ENCODE results near the gene SCARB1.

The SCARB1 gene

DNA sequence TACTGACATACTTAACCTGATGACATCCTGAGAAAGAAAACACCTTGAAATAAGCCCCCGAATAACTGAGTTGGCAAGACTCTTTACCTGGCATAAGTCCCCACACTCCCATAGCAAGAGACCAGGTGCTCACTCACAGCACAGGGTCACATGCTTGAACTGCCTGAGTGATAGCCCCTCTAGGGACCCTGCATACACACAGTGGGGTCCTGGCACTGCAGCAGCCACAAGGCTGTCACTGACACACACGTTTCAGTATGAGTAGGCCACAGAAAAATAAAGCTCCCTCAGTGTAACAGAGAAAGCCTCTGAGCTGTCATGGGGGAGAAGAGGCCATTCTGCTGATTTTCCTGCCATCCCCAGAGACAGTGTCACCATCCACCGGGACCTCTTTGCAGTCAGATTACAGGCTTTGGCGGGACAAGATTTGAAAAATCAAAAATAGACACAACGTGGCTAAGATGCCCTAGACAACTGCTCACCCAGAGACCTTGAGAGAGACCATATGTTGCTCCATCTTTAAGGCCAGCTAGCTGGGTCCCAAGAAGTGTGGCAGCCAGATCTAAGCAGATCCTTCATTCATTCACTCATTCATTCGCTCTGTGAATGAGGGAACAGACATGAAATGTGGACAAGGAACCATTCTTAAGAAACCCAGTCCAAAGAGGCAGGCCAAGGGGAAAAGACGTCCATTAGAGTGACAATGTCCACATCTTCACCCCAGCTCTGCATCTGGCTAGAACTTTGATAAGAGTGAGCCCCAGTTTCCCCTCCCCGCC lies 1.6 kb downstream of the SCARB1 start:
- peak in 4 of 14 donors; percentile 11 to 67 (median 40) for DNase-seq

DNA sequence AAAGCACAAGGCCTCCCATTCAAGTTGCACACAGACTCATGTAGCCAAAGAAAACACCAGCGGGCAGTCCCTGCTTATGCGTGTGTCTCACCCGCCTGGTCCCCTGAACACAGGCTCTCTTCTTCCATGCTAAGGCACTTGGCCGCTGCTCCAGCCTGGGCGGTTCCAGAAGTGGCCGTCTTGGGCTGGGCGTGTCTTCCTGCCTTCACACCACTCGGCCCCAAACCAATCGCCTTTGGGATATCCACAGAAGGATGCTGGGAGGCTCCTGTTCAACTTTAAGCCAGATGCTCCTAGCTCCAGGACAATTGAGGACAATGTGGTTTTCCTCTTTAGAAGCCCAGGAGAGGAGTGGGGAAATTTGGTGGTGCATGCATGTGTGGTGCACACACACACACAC lies 2.2 kb downstream of the SCARB1 start:
- DNase-seq, result peak in 12 of 14 donors; percentile 40 to 85 (median 72)

DNA sequence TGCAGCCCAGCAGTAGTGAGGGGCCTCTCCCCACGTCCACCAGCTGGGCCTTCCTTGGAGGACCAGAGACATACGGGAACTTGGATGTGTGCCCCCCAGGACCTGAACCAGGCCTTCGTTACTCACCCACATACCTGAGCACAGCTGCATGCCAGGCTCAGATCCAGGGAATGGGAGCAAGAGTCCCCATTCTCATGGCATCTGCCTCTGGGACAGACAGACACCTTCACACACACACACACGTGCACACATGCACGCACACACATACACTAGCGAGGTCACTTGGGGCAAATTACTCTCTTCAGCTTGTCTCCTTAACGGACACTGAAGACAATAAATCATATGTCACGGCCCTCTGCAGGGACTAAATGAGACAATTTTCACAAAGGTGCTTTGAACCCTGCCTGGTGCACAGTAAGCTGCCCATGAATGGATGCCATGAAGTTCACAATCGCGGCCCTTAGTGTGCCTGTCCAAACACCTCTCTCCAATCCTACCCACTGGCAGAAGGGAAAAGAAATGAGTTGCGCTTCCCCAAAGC lies 5.7 kb downstream of the SCARB1 start:
- DNase-seq, result no peak

- DNase-seq, result no peak
Observed at GRCh38 chr12:124856842-124857178, 6.9 kb downstream of the SCARB1 start.

- no peak for DNase-seq
Observed at GRCh38 chr12:124856132-124856841, 7.4 kb downstream of the SCARB1 start.

GRCh38 chr12:124855275-124855957 lies 8.2 kb downstream of the SCARB1 start:
- no peak for DNase-seq

DNA sequence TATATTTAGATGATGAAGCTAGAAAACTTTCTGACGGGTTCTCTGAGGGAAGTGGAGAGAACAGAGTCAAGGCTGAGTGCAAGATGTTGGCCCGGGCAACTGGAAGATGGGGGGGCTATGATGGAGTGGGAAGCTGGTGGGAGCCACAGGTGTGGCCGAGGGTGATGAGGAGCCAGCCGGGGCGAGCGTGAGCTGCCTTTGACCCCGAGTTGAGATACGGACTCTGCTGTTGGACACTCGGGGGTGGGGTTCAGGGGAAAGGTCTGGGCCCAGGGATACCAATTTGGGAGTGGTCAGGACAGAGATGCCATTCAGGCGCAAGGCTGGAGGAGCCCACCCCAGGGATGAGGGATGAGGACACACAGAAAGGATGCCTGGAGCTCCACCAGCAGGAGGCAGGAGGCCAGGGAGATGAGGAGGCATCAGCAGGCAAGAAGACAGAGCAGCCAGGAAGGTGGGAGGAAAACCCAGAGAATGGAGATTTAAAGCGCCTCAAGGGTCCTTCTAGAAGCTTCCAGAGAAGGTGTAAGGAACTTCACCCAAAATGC lies 9.0 kb downstream of the SCARB1 start:
- no peak for DNase-seq

DNA sequence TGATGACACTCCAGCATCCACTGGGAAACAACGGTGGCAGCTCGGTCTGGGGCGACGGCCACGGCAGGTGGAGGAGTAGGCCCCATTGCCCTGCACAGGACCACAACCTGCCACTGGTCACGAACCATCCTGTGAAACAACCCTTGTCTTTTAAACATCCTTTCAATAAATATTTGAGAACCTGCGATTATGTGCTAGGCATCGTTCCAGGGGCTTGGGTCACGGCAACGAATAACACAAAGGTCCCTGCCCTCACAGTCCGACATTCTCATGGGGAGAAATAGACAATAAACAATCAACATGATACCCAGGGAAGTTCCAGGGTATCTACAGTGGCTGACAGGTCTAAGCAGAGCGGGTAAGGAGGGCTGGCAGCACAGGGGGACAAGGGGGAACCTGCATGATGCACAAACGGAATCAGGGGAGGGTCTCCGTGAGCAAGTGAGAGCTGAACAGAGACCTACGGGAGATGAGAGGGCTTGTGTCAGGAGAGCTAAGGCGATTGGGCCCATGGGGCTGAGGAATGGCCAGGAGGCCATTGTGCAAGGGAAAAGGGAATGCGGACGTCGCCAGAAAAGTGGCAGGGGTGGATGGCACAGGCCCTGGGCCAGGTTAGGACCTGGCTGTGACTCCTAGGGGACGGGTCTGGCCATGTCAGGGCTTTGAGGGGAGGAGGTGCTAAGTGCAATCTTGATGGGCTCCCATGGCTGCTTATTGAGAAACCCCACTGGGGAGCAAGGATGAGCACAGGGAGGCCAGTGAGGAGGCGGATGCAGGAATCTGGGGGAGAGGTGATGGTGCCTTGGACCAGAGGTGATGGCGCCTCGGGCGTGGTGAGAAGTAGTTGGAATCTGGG lies 9.7 kb downstream of the SCARB1 start:
- DNase-seq, result no peak

DNA sequence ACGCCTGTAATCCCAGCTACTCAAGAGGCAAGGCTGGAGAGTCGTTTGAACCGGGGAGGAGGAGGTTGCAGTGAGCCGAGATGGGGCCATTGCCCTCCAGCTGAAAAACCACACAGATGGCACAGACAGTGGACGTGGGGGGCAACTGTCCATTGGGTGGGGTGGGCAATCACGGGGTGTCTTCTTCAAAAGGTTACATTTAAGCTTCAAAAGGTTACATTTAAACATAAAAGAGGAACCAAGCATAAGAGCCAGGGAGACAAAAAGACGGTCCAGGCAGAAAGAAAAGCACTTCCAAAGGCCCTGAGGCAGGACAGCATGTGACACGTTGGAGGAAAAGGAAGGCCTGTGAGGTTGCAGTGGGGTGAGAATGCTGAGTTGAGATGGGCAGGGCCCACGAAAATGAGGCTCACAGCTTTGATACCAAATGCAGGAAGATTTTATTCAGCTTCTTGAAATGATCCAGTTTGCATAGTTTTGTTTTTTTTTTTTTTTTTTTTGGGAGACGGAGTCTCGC lies 10.7 kb downstream of the SCARB1 start:
- no peak for DNase-seq

GRCh38 chr12:124852329-124852831 lies 11.3 kb downstream of the SCARB1 start:
- DNase-seq, result peak in 7 of 14 donors; percentile 12 to 61 (median 49)

- DNase-seq, result no peak
Observed at GRCh38 chr12:124851342-124851741, 12.3 kb downstream of the SCARB1 start.

- no peak for DNase-seq
Observed at GRCh38 chr12:124849382-124849781, 14.3 kb downstream of the SCARB1 start.

DNA sequence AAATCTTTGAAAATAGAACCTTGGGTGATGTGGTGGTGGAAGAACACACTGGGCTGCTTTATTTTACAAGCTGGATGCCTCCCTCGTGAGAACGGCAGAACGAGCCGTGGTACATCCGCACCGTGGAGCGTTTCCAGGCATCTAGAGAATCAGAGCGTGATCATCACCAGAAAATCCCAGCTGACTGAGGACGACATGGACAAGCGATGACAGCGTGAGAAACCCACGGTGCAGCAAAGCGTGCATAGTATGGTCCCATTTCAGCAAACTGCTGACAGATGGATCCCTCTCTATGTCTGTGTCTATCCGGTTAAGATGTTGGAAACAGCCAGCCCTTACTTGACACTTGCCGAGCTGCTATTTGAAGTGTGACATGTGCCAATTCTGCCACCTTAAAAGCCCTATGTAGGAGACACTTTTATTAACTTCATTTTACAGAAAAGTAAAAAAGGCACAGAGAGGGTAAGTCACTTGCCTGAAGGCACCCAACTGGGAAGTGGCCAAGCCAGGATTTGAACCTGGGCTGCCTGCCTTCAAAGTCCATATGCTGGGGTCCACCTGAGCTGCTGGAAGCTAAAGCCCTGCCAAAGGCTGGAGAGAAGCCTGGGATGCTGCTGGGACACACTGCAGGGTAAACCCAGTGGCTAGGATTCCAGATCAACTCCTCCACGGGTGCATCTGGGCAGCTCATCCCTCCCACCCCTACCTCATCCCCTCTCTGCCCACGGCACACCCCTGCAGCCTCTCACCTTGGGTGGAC lies 14.9 kb downstream of the SCARB1 start:
- DNase-seq, result peak in 4 of 14 donors; percentile 15 to 68 (median 28)

DNA sequence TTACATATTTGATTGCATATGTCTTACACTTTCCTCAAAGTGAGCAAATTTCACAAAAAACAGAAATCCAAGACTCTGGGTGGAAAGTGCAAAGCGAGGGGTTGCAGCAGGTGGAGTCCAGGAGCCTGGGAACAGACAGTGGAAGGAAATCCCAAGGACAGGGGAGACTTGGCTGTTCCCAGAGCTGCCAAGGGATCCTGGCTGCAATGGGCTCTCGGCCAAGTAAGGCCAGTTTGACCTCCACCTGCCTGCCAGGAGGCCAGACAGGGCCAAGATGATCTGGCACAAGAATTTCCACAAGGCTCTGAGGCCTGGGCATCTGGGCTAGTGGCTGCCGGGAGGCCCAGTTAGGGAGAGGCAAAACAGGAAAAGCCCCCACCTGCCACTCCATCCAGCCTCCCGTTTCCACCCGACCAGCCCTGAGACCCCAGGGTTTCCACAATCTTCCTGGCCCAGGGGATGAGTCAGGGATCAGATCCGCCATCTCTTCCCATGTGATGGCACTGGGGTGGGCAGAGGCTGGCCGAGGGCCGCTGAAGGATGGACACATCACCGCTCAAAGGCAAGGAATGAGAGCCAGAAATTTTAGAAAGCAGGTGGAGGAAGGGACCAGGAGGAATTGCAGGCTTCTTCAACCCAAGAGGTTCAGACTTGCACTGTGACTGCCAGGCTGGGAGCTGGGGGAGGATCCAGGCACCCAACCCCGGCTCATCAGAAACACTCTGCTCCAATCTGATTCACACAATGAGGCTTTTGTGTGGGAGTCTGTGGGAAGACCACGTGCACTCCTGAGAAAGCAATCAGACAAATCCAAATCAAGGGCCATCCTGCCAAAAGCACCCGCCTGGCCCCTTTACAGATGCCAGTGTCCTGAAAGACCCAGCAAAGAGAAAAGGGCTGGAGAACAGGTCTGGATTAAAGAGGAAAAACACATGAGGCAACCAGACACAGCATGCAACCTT lies 16.3 kb downstream of the SCARB1 start:
- DNase-seq, result peak; percentile 16 to 82 (median 74)

- no peak for DNase-seq
Observed at GRCh38 chr12:124844411-124845397, 19.0 kb downstream of the SCARB1 start.

DNA sequence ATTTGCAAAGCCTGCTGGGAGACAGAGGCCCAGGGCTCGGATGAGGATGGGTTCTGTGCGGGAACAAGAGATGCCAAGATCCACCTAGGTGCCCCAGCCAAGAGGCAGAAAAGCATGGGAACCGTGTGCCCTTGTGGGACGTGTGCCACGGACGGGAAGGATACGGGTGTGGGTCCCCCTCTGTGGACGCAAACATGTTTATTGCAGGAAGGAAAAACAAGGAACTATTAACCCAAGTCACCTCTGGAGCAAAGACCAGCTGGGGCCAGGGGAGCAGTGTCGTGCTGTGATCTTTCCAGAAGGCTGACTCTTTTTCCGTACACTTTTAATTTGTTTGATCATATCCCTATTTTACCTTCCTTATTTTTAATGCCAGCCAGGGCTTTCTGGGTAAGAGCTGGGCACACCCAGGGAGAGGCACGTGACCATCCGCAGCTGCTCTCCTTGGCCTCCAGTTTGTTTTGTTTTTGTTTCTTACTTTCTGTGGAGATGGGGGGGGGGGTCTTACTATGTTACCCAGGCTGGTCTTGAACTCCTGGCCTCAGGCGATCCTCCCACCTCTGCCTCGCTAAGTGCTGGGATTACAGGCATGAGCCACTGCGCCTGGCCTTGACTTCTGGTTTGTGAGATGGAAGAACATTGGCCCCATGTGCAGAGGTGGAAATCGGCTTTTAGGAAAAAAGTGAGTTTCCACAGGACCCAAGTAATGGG lies 20.7 kb downstream of the SCARB1 start:
- peak in 1 of 14 donors; percentile 18 for DNase-seq

GRCh38 chr12:124842073-124842749 lies 21.5 kb downstream of the SCARB1 start:
- DNase-seq, result peak in 3 of 14 donors; percentile 5 to 45 (median 18)

All from C1 segment of cervical spinal cord (tissue), 14 donors.